Endothelial cell of umbilical vein (primary cell): Measurements from ENCODE around the gene SYT14.

ENCODE experiments used
- CTCF ChIP-seq, 2 donors: IDR thresholded peaks; 1 replicate in 1 of 2; 2 replicates in 1 of 2; pipeline ENCODE4 v1.5.1; 2011; ENCODE audit warnings: low read length in 2 of 2, mild to moderate bottlenecking in 2 of 2, moderate library complexity in 2 of 2, control low read depth in 1 of 2, inconsistent platforms in 1 of 2, low read depth in 1 of 2; ENCODE audit not compliant: insufficient read depth in 1 of 2; ENCODE audit errors: extremely low read depth in 1 of 2
- EZH2 ChIP-seq: IDR thresholded peaks from 2 replicates; pipeline ENCODE4 v1.6.1; 2012; ENCODE audit warnings: borderline replicate concordance, low read depth, mild to moderate bottlenecking, moderate library complexity, low read length, inconsistent platforms; ENCODE audit not compliant: severe bottlenecking
- GATA2 ChIP-seq: IDR thresholded peaks from 2 replicates; pipeline ENCODE4 v1.7.0; 2011; ENCODE audit warnings: low read depth, mild to moderate bottlenecking, moderate library complexity, mixed read lengths, low read length; ENCODE audit not compliant: insufficient read length, insufficient read depth
- JUN ChIP-seq: IDR thresholded peaks from 2 replicates; pipeline ENCODE4 v1.6.1; 2011; ENCODE audit warnings: borderline replicate concordance, low read depth; ENCODE audit not compliant: insufficient read length, insufficient read depth
- MYC ChIP-seq: IDR thresholded peaks from one replicate; pipeline ENCODE4 v1.6.1; 2011; ENCODE audit warnings: mild to moderate bottlenecking, low read depth, low read length
- POLR2A ChIP-seq: IDR thresholded peaks from 2 replicates; pipeline ENCODE4 v1.6.1; 2012; ENCODE audit warnings: low read depth, mild to moderate bottlenecking, control low read depth, low read length

GRCh38 chr1:210092366-210092765 lies 154.3 kb downstream of the SYT14 start:
- TF ChIP-seq GATA2: no peak
- no peak for TF ChIP-seq CTCF (IDR thresholded peaks at IDR 0.05; ENCODE audit: extremely low read depth in 1 of 2, insufficient read depth in 1 of 2, low read depth in 1 of 2, low read length in 2 of 2)
- TF ChIP-seq MYC: no peak
- no peak for TF ChIP-seq EZH2
- TF ChIP-seq JUN: no peak
- no peak for TF ChIP-seq POLR2A
